Measurements from ENCODE around the gene RBMS2. TPM values are rescaled to one million over a fixed set of nuclear protein-coding genes. Genes with fewer than 3 reads are reported as not detected.

Gene RBMS2
- total RNA-seq, 1 experiment from 2014 or later: 18.2 TPM

- no peaks in the 10 kb centered on the region for H3K9me3 ChIP-seq (ENCODE audit: control insufficient read depth, insufficient read depth, low read depth, low read length)
- intact Hi-C loops (cut with micrococcal nuclease; ENCODE audit: unreplicated experiment) (no loop called here), in situ Hi-C loops (cut with HindIII; ENCODE audit: low pct_unique_long_range_greater_than_20kb, low sequenced_read_pairs) (no loop called here)
- ChIA-PET CTCF (interaction anchor here (0.5 to 0.6 kb wide), 3 partner anchors 7 to 589 kb away, joined by 3 to 11 read pairs (median 3); no protein-coding TSS in a partner anchor), POLR2A (interaction anchor here (0.5 to 0.6 kb wide), 2 partner anchors 13 to 639 kb away, joined by 3 read pairs; no protein-coding TSS in a partner anchor)
- peaks cover 12% of the 10 kb centered on the region; the same call in 1 of the 2 replicates for H3K4me1 ChIP-seq (ENCODE audit: control insufficient read depth, insufficient read depth, low read length)
- no peaks in the 10 kb centered on the region; the same call in 1 of the 2 replicates for H3K36me3 ChIP-seq (ENCODE audit: control insufficient read depth, insufficient read depth, low read length)
- BruUV-seq (replicated peaks): TSS peak; percentile 87
- ATAC-seq (peak; percentile 64), DNase-seq (ENCODE audit: low read depth, low spot score) (no peak)
- H3K4me3 ChIP-seq (ENCODE audit: low read depth in 2 of 2, low read length in 2 of 2): peak overlapping the region; percentile 55 to 77
- H3K27ac ChIP-seq (ENCODE audit: low read length): peak overlapping the region; percentile 83
- no peak for TF ChIP-seq CTCF (IDR thresholded peaks at IDR 0.05)
- no peak for TF ChIP-seq TCF7L2 (IDR thresholded peaks at IDR 0.05; ENCODE audit: low read depth, low read length)
- TF ChIP-seq SIN3A (IDR thresholded peaks at IDR 0.05; ENCODE audit: borderline replicate concordance, insufficient read depth, low read depth, low read length): no peak
- no peak for TF ChIP-seq REST (IDR thresholded peaks at IDR 0.05; ENCODE audit: insufficient read depth in 1 of 2, low read depth in 2 of 2, low read length in 1 of 2)
- TF ChIP-seq POLR2AphosphoS5 (IDR thresholded peaks at IDR 0.05; ENCODE audit: low read depth, low read length): no peak
- H3K27me3 ChIP-seq (ENCODE audit: control insufficient read depth, insufficient read depth, low read length): no peaks in the 10 kb centered on the region
Measured at GRCh38 chr12:56522411-56523193, 982 bp downstream of the RBMS2 start.

- ATAC-seq (no peak), DNase-seq (ENCODE audit: low read depth, low spot score) (no peak)
- H3K36me3 ChIP-seq (ENCODE audit: control insufficient read depth, insufficient read depth, low read length): no peaks in the 10 kb centered on the region
- BruUV-seq (replicated peaks): no TSS peak
- ChIA-PET POLR2A (no interaction called here), CTCF (no interaction called here)
- H3K9me3 ChIP-seq (ENCODE audit: control insufficient read depth, insufficient read depth, low read depth, low read length): no peaks in the 10 kb centered on the region
- H3K27ac ChIP-seq (ENCODE audit: low read length): no peak overlapping the region
- in situ Hi-C loops (cut with HindIII; ENCODE audit: low pct_unique_long_range_greater_than_20kb, low sequenced_read_pairs): no loop called here
- intact Hi-C loops (cut with micrococcal nuclease; ENCODE audit: unreplicated experiment): no loop called here
- no peak for TF ChIP-seq CTCF (IDR thresholded peaks at IDR 0.05)
- TF ChIP-seq SIN3A (IDR thresholded peaks at IDR 0.05; ENCODE audit: borderline replicate concordance, insufficient read depth, low read depth, low read length): no peak
- no peak for TF ChIP-seq REST (IDR thresholded peaks at IDR 0.05; ENCODE audit: insufficient read depth in 1 of 2, low read depth in 2 of 2, low read length in 1 of 2)
- no peak for TF ChIP-seq POLR2AphosphoS5 (IDR thresholded peaks at IDR 0.05; ENCODE audit: low read depth, low read length)
- TF ChIP-seq TCF7L2 (IDR thresholded peaks at IDR 0.05; ENCODE audit: low read depth, low read length): no peak
- H3K4me3 ChIP-seq (ENCODE audit: low read depth in 2 of 2, low read length in 2 of 2): no peak overlapping the region
- peaks cover 9% of the 10 kb centered on the region; the same call in 1 of the 2 replicates for H3K4me1 ChIP-seq (ENCODE audit: control insufficient read depth, insufficient read depth, low read length)
- H3K27me3 ChIP-seq (ENCODE audit: control insufficient read depth, insufficient read depth, low read length): no peaks in the 10 kb centered on the region
Measured at GRCh38 chr12:56528846-56529245, 7.2 kb downstream of the RBMS2 start.

Data from Panc1 (cell line).